B cell (primary cell): ENCODE data around the gene TNXB. TPM values are rescaled to one million over a fixed set of nuclear protein-coding genes. Genes with fewer than 3 reads are reported as not detected.

Experiments
- ATAC-seq: fragments of 200-7000 bp; cut with Tn5 transposase; one replicate; pipeline ENCODE4 v1.10.0; 2021; ENCODE audit warnings: low read depth, mild to moderate bottlenecking, moderate number of reproducible peaks, moderate library complexity
- CTCF ChIA-PET: fragments of 350-600 bp; sonication (Branson Sonifier 250); formaldehyde crosslinking; loops from one replicate; lab custom pipeline; 2021; ENCODE audit warnings: antibody characterized with exemption, inconsistent platforms; lab: Charles Lee
- POLR2A ChIA-PET: fragments of 350-600 bp; sonication (Branson Sonifier 250); formaldehyde crosslinking; loops from one replicate; lab custom pipeline; 2021; ENCODE audit warnings: antibody characterized with exemption; lab: Charles Lee
- DNase-seq: peaks from one replicate; pipeline ENCODE4 v3.0.0; 2013
- H2AFZ ChIP-seq: 2 replicates; pipeline ENCODE4 v1.6.1; 2012; ENCODE audit warnings: mild to moderate bottlenecking, low read depth, low read length; ENCODE audit not compliant: insufficient read depth, poor library complexity, severe bottlenecking
- H3K27ac ChIP-seq, 2 donors: 1 replicate in 1 of 2; 2 replicates in 1 of 2; pipeline ENCODE4 v1.5.1; 2012 to 2013; ENCODE audit warnings: low read length in 2 of 2, mild to moderate bottlenecking in 2 of 2, moderate library complexity in 1 of 2
- H3K27me3 ChIP-seq, 4 experiments: fragments of 200-600 bp in 1 of 4; sonication (generic) in 1 of 4; replicated peaks in 1 of 4; 1 replicate in 2 of 4; 2 replicates in 2 of 4; pipeline versions ENCODE4 v1.6.1 to v1.7.0; 2013 to 2016; ENCODE audit warnings: low read length in 3 of 4, mild to moderate bottlenecking in 2 of 4, mixed read lengths in 1 of 4, moderate library complexity in 1 of 4; ENCODE audit not compliant: insufficient read depth in 4 of 4, control insufficient read depth in 3 of 4; ENCODE audit errors: control extremely low read depth in 1 of 4
- H3K36me3 ChIP-seq, 2 experiments: replicated peaks in 1 of 2; 1 replicate in 1 of 2; 2 replicates in 1 of 2; pipeline versions ENCODE4 v1.6.1 to v1.7.1; 2013; ENCODE audit warnings: low read length in 1 of 2; ENCODE audit not compliant: insufficient read depth in 2 of 2, control insufficient read depth in 1 of 2; ENCODE audit errors: control extremely low read depth in 1 of 2, extremely low read depth in 1 of 2
- H3K4me1 ChIP-seq, 2 donors: fragments of 200-600 bp in 1 of 2; sonication (generic) in 1 of 2; 1 replicate in 1 of 2; 2 replicates in 1 of 2; pipeline versions ENCODE4 v1.5.1 to v1.6.1; 2013 to 2017; ENCODE audit warnings: low read length in 2 of 2; ENCODE audit not compliant: control insufficient read depth in 2 of 2, insufficient read depth in 2 of 2
- H3K4me2 ChIP-seq: replicated peaks from 2 replicates; pipeline ENCODE3; 2012; ENCODE audit warnings: mild to moderate bottlenecking, low read depth, low read length; ENCODE audit not compliant: poor library complexity, severe bottlenecking
- H3K4me3 ChIP-seq, 5 experiments: fragments of 200-600 bp in 1 of 5; sonication (generic) in 1 of 5; 1 replicate in 3 of 5; 2 replicates in 2 of 5; pipeline versions ENCODE4 v1.5.1 to v1.7.0; 2011 to 2016; ENCODE audit warnings: low read length in 4 of 5, mild to moderate bottlenecking in 4 of 5, low read depth in 2 of 5, control low read depth in 1 of 5, moderate library complexity in 1 of 5; ENCODE audit not compliant: insufficient read depth in 1 of 5; ENCODE audit errors: control extremely low read depth in 1 of 5, extremely low read depth in 1 of 5
- H3K79me2 ChIP-seq: fragments of 200-600 bp; sonication (generic); one replicate; pipeline ENCODE4 v1.6.0; 2016; ENCODE audit warnings: low read length; ENCODE audit not compliant: control insufficient read depth, insufficient read depth
- H3K9ac ChIP-seq: fragments of 200-600 bp; sonication (generic); 2 replicates; pipeline ENCODE4 v1.6.1; 2017; ENCODE audit warnings: mild to moderate bottlenecking, low read length, moderate library complexity
- H3K9me3 ChIP-seq, 3 donors: one replicate each; pipeline versions ENCODE4 v1.6.1 to v1.7.1; 2013; ENCODE audit warnings: low read length in 2 of 3; ENCODE audit not compliant: control insufficient read depth in 2 of 3, insufficient read depth in 1 of 3; ENCODE audit errors: control extremely low read depth in 1 of 3
- H4K20me1 ChIP-seq: 2 replicates; pipeline ENCODE4 v1.6.0; 2012; ENCODE audit warnings: mild to moderate bottlenecking, low read length; ENCODE audit not compliant: insufficient read depth, control insufficient read depth, poor library complexity, severe bottlenecking
- H3K27ac Mint-ChIP-seq: one replicate; pipeline ENCODE4 v1.8.0; 2021; ENCODE audit warnings: mixed read lengths
- H3K27me3 Mint-ChIP-seq: one replicate; pipeline ENCODE4 v1.8.0; 2021; ENCODE audit warnings: mixed read lengths
- H3K4me1 Mint-ChIP-seq: one replicate; pipeline ENCODE4 v1.8.0; 2021; ENCODE audit warnings: mixed read lengths
- H3K4me3 Mint-ChIP-seq: one replicate; pipeline ENCODE4 v1.8.0; 2021; ENCODE audit warnings: mixed read lengths
- H3K9me3 Mint-ChIP-seq: one replicate; pipeline ENCODE4 v1.8.0; 2022; ENCODE audit warnings: mixed read lengths; ENCODE audit not compliant: insufficient read depth
- CTCF ChIP-seq: fragments of 200-600 bp; IDR thresholded peaks from one replicate; pipeline ENCODE4 v1.8.0; 2022; ENCODE audit warnings: antibody characterized with exemption, mild to moderate bottlenecking
- EZH2 ChIP-seq: IDR thresholded peaks from 2 replicates; pipeline ENCODE4 v1.6.1; 2012; ENCODE audit warnings: borderline replicate concordance, low read depth, mild to moderate bottlenecking, moderate library complexity, low read length; ENCODE audit not compliant: insufficient read depth, poor library complexity, severe bottlenecking
- WGBS: methylation state at CpG from one replicate; pipeline ENCODE4 v1.1.5; 2013; ENCODE audit warnings: missing lambda C conversion rate; ENCODE audit not compliant: insufficient coverage; 5-methylcytosine and 5-hydroxymethylcytosine counted together
- intact Hi-C: fragments of 100-400 bp; cut with micrococcal nuclease; formaldehyde crosslinking; loops from one replicate; pipeline ENCODE4 v1.10.0; 2022
- polyA plus RNA-seq: library from polyadenylated mRNA; depleted of rRNA; stranded (reverse); fragments of >200 nt; gene quantifications from 2 replicates; pipeline ENCODE4 v1.2.3, GENCODE V29; 2012
- total RNA-seq, 2 donors: library from RNA; stranded (reverse); fragments of 120-200 nt in 1 of 2; gene quantifications; 1 replicate in 1 of 2; 2 replicates in 1 of 2; pipeline versions ENCODE4 v1.2.3 to v1.2.4, GENCODE V29; 2013 to 2022

Gene TNXB
- total and polyA plus RNA-seq, 2 donors (not counting 1 experiment from before 2014, with no cell fraction given): 1.4 to 19.0 TPM

GRCh38 chr6:32132110-32132509, 23.0 kb upstream of the TNXB start:
- ATAC-seq (no peak), DNase-seq (no peak)
- Mint-ChIP-seq H3K4me1 (peaks cover 30% of the 10 kb centered on the region), H3K27me3 (peaks cover 7% of the 10 kb centered on the region), H3K27ac (no peak overlapping the region), H3K4me3 (no peak overlapping the region), H3K9me3 (no peaks in the 10 kb centered on the region)
- Histone ChIP-seq H3K9me3 (peaks cover 0 to 2% (median 0%) of the 10 kb centered on the region in 3 donors), H3K36me3 (peaks cover 0 to under 1% of the 10 kb centered on the region in 2 experiments), H3K27ac (no peak overlapping the region), H3K79me2 (peaks cover 19% of the 10 kb centered on the region), H3K4me2 (no peak overlapping the region), H4K20me1 (peaks cover 3% of the 10 kb centered on the region), H3K4me3 (no peak overlapping the region), H2AFZ (no peak overlapping the region), H3K27me3 (no peaks in the 10 kb centered on the region), H3K9ac (no peak overlapping the region), H3K4me1 (peaks cover 19 to 28% of the 10 kb centered on the region in 2 donors)
- no peak for TF ChIP-seq EZH2
- TF ChIP-seq CTCF: no peak
- ChIA-PET CTCF (no interaction called here), POLR2A (no interaction called here)
- intact Hi-C loops: no loop called here

GRCh38 chr6:32131439-32131948, 22.4 kb upstream of the TNXB start:
- TF ChIP-seq EZH2: no peak
- no peak for TF ChIP-seq CTCF
- CTCF ChIA-PET: no interaction called here
- Histone ChIP-seq H3K79me2 (peaks cover 25% of the 10 kb centered on the region), H3K27me3 (no peaks in the 10 kb centered on the region), H3K4me2 (no peak overlapping the region), H3K27ac (no peak overlapping the region), H3K4me3 (no peak overlapping the region), H3K4me1 (peaks cover 25 to 34% of the 10 kb centered on the region in 2 donors), H2AFZ (no peak overlapping the region), H4K20me1 (peaks cover 6% of the 10 kb centered on the region), H3K36me3 (peaks cover 1 to 6% of the 10 kb centered on the region in 2 experiments), H3K9ac (no peak overlapping the region), H3K9me3 (peaks cover 0 to 2% (median 0%) of the 10 kb centered on the region in 3 donors)
- intact Hi-C loops: no loop called here
- Mint-ChIP-seq H3K27me3 (peaks cover 7% of the 10 kb centered on the region), H3K4me1 (peaks cover 35% of the 10 kb centered on the region), H3K9me3 (no peaks in the 10 kb centered on the region), H3K4me3 (peak overlapping the region; percentile 52), H3K27ac (no peak overlapping the region)
- no peak for ATAC-seq
- POLR2A ChIA-PET: no interaction called here
- no peak for DNase-seq
- WGBS: 97% methylated on average over 4 of the region's 14 CpGs
